T-helper 2 cell treated with Interferon-gamma antibody and Interleukin-4, amounts not matched to agents 5 μg/mL and 100 μg/mL, for 36 hours (primary cell): ENCODE measurements around the gene ZBTB7A.

ENCODE experiments used
- DNase-seq: peaks from one replicate; pipeline ENCODE4 v3.0.0; 2021; ENCODE audit warnings: low spot score
- H3K27ac Mint-ChIP-seq: one replicate; pipeline ENCODE4 v1.8.0; 2021; ENCODE audit warnings: mild to moderate bottlenecking, mixed read lengths
- H3K27me3 Mint-ChIP-seq: one replicate; pipeline ENCODE4 v1.8.0; 2021; ENCODE audit warnings: low read depth, mixed read lengths
- H3K36me3 Mint-ChIP-seq: one replicate; pipeline ENCODE4 v1.8.0; 2021; ENCODE audit warnings: low read depth, mixed read lengths
- H3K4me1 Mint-ChIP-seq: one replicate; pipeline ENCODE4 v1.8.0; 2021; ENCODE audit warnings: low read depth, mixed read lengths
- H3K4me3 Mint-ChIP-seq: one replicate; pipeline ENCODE4 v1.8.0; 2022; ENCODE audit warnings: mild to moderate bottlenecking, moderate library complexity, mixed read lengths
- H3K9me3 Mint-ChIP-seq: one replicate; pipeline ENCODE4 v1.8.0; 2021; ENCODE audit warnings: mixed read lengths

Gene ZBTB7A

GRCh38 chr19:4046946-4047683, 19.6 kb downstream of the ZBTB7A start:
- H3K9me3 Mint-ChIP-seq: no peaks in the 10 kb centered on the region
- no peak overlapping the region for H3K27ac Mint-ChIP-seq
- H3K4me1 Mint-ChIP-seq: peaks cover 4% of the 10 kb centered on the region
- no peaks in the 10 kb centered on the region for H3K27me3 Mint-ChIP-seq
- no peak overlapping the region for H3K4me3 Mint-ChIP-seq
- H3K36me3 Mint-ChIP-seq: peaks cover 23% of the 10 kb centered on the region
- DNase-seq: no peak

GRCh38 chr19:4046362-4046691, 20.4 kb downstream of the ZBTB7A start:
- H3K9me3 Mint-ChIP-seq: no peaks in the 10 kb centered on the region
- H3K36me3 Mint-ChIP-seq: peaks cover 21% of the 10 kb centered on the region
- no peak overlapping the region for H3K4me3 Mint-ChIP-seq
- no peak overlapping the region for H3K27ac Mint-ChIP-seq
- no peak for DNase-seq
- no peaks in the 10 kb centered on the region for H3K27me3 Mint-ChIP-seq
- peaks cover 3% of the 10 kb centered on the region for H3K4me1 Mint-ChIP-seq

GRCh38 chr19:4045597-4046361, 20.9 kb downstream of the ZBTB7A start:
- Mint-ChIP-seq H3K4me1 (peaks cover 2% of the 10 kb centered on the region), H3K4me3 (no peak overlapping the region), H3K27ac (no peak overlapping the region), H3K36me3 (peaks cover 17% of the 10 kb centered on the region), H3K9me3 (no peaks in the 10 kb centered on the region), H3K27me3 (no peaks in the 10 kb centered on the region)
- no peak for DNase-seq

- no peak overlapping the region for H3K27ac Mint-ChIP-seq
These were observed 21.7 kb downstream of the ZBTB7A start for GRCh38 chr19:4044990-4045465.

GRCh38 chr19:4043966-4044715, 22.6 kb downstream of the ZBTB7A start:
- DNase-seq: no peak
- H3K27me3 Mint-ChIP-seq: no peaks in the 10 kb centered on the region
- H3K27ac Mint-ChIP-seq: no peak overlapping the region
- peaks cover 2% of the 10 kb centered on the region for H3K4me1 Mint-ChIP-seq
- H3K36me3 Mint-ChIP-seq: peaks cover 11% of the 10 kb centered on the region
- no peak overlapping the region for H3K4me3 Mint-ChIP-seq
- no peaks in the 10 kb centered on the region for H3K9me3 Mint-ChIP-seq

More at GRCh38 chr19:4044990-4045465, 21.7 kb downstream of the ZBTB7A start:
- no peak for DNase-seq
- no peak overlapping the region for H3K4me3 Mint-ChIP-seq
- H3K9me3 Mint-ChIP-seq: no peaks in the 10 kb centered on the region
- peaks cover 4% of the 10 kb centered on the region for H3K4me1 Mint-ChIP-seq
- no peaks in the 10 kb centered on the region for H3K27me3 Mint-ChIP-seq
- peaks cover 15% of the 10 kb centered on the region for H3K36me3 Mint-ChIP-seq

GRCh38 chr19:4043401-4043800, 23.3 kb downstream of the ZBTB7A start:
- Mint-ChIP-seq H3K27ac (no peak overlapping the region), H3K36me3 (peaks cover 10% of the 10 kb centered on the region), H3K27me3 (no peaks in the 10 kb centered on the region), H3K4me1 (peaks cover 2% of the 10 kb centered on the region), H3K4me3 (no peak overlapping the region), H3K9me3 (no peaks in the 10 kb centered on the region)
- no peak for DNase-seq

- no peaks in the 10 kb centered on the region for H3K27me3 Mint-ChIP-seq
- peaks cover 2% of the 10 kb centered on the region for H3K4me1 Mint-ChIP-seq
- H3K9me3 Mint-ChIP-seq: no peaks in the 10 kb centered on the region
- H3K27ac Mint-ChIP-seq: no peak overlapping the region
- H3K4me3 Mint-ChIP-seq: no peak overlapping the region
- no peak for DNase-seq
- peaks cover 11% of the 10 kb centered on the region for H3K36me3 Mint-ChIP-seq
These were observed 24.0 kb downstream of the ZBTB7A start for GRCh38 chr19:4042731-4043082.

- no peak for DNase-seq
- Mint-ChIP-seq H3K27ac (no peak overlapping the region), H3K27me3 (no peaks in the 10 kb centered on the region), H3K36me3 (peaks cover 10% of the 10 kb centered on the region), H3K4me3 (no peak overlapping the region), H3K4me1 (peaks cover 2% of the 10 kb centered on the region), H3K9me3 (no peaks in the 10 kb centered on the region)
These were observed 24.5 kb downstream of the ZBTB7A start for GRCh38 chr19:4042064-4042730.

- no peak overlapping the region for H3K27ac Mint-ChIP-seq
- H3K9me3 Mint-ChIP-seq: no peaks in the 10 kb centered on the region
- H3K4me3 Mint-ChIP-seq: no peak overlapping the region
- no peaks in the 10 kb centered on the region for H3K27me3 Mint-ChIP-seq
- DNase-seq: no peak
- H3K36me3 Mint-ChIP-seq: peaks cover 9% of the 10 kb centered on the region
- peaks cover 2% of the 10 kb centered on the region for H3K4me1 Mint-ChIP-seq
These were observed 27.9 kb downstream of the ZBTB7A start for GRCh38 chr19:4038661-4039423.

- no peak overlapping the region for H3K4me3 Mint-ChIP-seq
- H3K36me3 Mint-ChIP-seq: peaks cover 9% of the 10 kb centered on the region
- no peaks in the 10 kb centered on the region for H3K27me3 Mint-ChIP-seq
- no peaks in the 10 kb centered on the region for H3K9me3 Mint-ChIP-seq
- peaks cover 2% of the 10 kb centered on the region for H3K4me1 Mint-ChIP-seq
- no peak overlapping the region for H3K27ac Mint-ChIP-seq
- no peak for DNase-seq
These were observed 28.6 kb downstream of the ZBTB7A start for GRCh38 chr19:4038057-4038456.

- no peaks in the 10 kb centered on the region for H3K27me3 Mint-ChIP-seq
- H3K36me3 Mint-ChIP-seq: peaks cover 9% of the 10 kb centered on the region
- no peak overlapping the region for H3K4me3 Mint-ChIP-seq
- H3K9me3 Mint-ChIP-seq: no peaks in the 10 kb centered on the region
- H3K4me1 Mint-ChIP-seq: peaks cover 2% of the 10 kb centered on the region
- no peak overlapping the region for H3K27ac Mint-ChIP-seq
- no peak for DNase-seq
These were observed 29.3 kb downstream of the ZBTB7A start for GRCh38 chr19:4037301-4037949.

GRCh38 chr19:4036576-4037300, 30.0 kb downstream of the ZBTB7A start:
- H3K4me1 Mint-ChIP-seq: peaks cover 2% of the 10 kb centered on the region
- H3K9me3 Mint-ChIP-seq: no peaks in the 10 kb centered on the region
- no peak overlapping the region for H3K27ac Mint-ChIP-seq
- DNase-seq: no peak
- H3K27me3 Mint-ChIP-seq: no peaks in the 10 kb centered on the region
- H3K4me3 Mint-ChIP-seq: no peak overlapping the region
- peaks cover 9% of the 10 kb centered on the region for H3K36me3 Mint-ChIP-seq
